Trophoblast cell (in vitro differentiated cells and primary cell): ENCODE data around the gene LRRC45.

Source experiments
- DNase-seq, 2 donors: peaks; one replicate each; pipeline ENCODE4 v3.0.0-alpha.2; 2016
- H2AFZ ChIP-seq: 2 replicates; pipeline ENCODE4 v1.6.1; 2013; ENCODE audit warnings: low read length, moderate library complexity, mild to moderate bottlenecking; ENCODE audit not compliant: insufficient read depth, poor library complexity
- H2AK5ac ChIP-seq: 2 replicates; pipeline ENCODE4 v1.6.1; 2013; ENCODE audit warnings: mild to moderate bottlenecking, low read length
- H2BK120ac ChIP-seq: 2 replicates; pipeline ENCODE4 v1.6.1; 2013; ENCODE audit warnings: low read length, mild to moderate bottlenecking, moderate library complexity; ENCODE audit not compliant: insufficient read depth, poor library complexity
- H2BK12ac ChIP-seq: 2 replicates; pipeline ENCODE4 v1.6.1; 2013; ENCODE audit warnings: mild to moderate bottlenecking, low read length, moderate library complexity
- H2BK5ac ChIP-seq: 2 replicates; pipeline ENCODE4 v1.6.1; 2013; ENCODE audit warnings: low read length, low read depth, moderate library complexity, mild to moderate bottlenecking; ENCODE audit not compliant: poor library complexity
- H3K14ac ChIP-seq: 2 replicates; pipeline ENCODE4 v1.6.1; 2013; ENCODE audit warnings: mild to moderate bottlenecking, low read length
- H3K18ac ChIP-seq: 2 replicates; pipeline ENCODE4 v1.6.1; 2013; ENCODE audit warnings: mild to moderate bottlenecking, low read length
- H3K23ac ChIP-seq: 2 replicates; pipeline ENCODE4 v1.6.1; 2013; ENCODE audit warnings: low read length
- H3K27ac ChIP-seq: 2 replicates; pipeline ENCODE4 v1.5.1; 2013; ENCODE audit warnings: low read depth, mild to moderate bottlenecking, inconsistent platforms, low read length, moderate library complexity
- H3K27me3 ChIP-seq: 2 replicates; pipeline ENCODE4 v1.6.1; 2013; ENCODE audit warnings: inconsistent platforms, mild to moderate bottlenecking, low read length, moderate library complexity; ENCODE audit not compliant: insufficient read depth
- H3K36me3 ChIP-seq, 2 experiments: 1 replicate in 1 of 2; 2 replicates in 1 of 2; pipeline ENCODE4 v1.6.1; 2013; ENCODE audit warnings: low read length in 2 of 2, mild to moderate bottlenecking in 2 of 2, moderate library complexity in 1 of 2; ENCODE audit not compliant: insufficient read depth in 2 of 2, control insufficient read depth in 1 of 2
- H3K4ac ChIP-seq: 2 replicates; pipeline ENCODE4 v1.6.1; 2013; ENCODE audit warnings: low read depth, mild to moderate bottlenecking, low read length, moderate library complexity
- H3K4me1 ChIP-seq, 2 experiments: 1 replicate in 1 of 2; 2 replicates in 1 of 2; pipeline ENCODE4 v1.6.1; 2013; ENCODE audit warnings: low read length in 2 of 2, mild to moderate bottlenecking in 2 of 2, moderate library complexity in 1 of 2; ENCODE audit not compliant: insufficient read depth in 2 of 2, control insufficient read depth in 1 of 2
- H3K4me2 ChIP-seq: 2 replicates; pipeline ENCODE4 v1.6.1; 2013; ENCODE audit warnings: inconsistent platforms, mild to moderate bottlenecking, low read length, moderate library complexity
- H3K4me3 ChIP-seq: 2 replicates; pipeline ENCODE4 v1.5.1; 2013; ENCODE audit warnings: mild to moderate bottlenecking, low read depth, low read length, inconsistent platforms
- H3K79me1 ChIP-seq: one replicate; pipeline ENCODE4 v1.6.1; 2013; ENCODE audit warnings: low read length
- H3K79me2 ChIP-seq: 2 replicates; pipeline ENCODE4 v1.6.1; 2013; ENCODE audit warnings: low read length, mild to moderate bottlenecking; ENCODE audit not compliant: control insufficient read depth, insufficient read depth, poor library complexity
- H3K9ac ChIP-seq: 2 replicates; pipeline ENCODE4 v1.6.1; 2013; ENCODE audit warnings: mild to moderate bottlenecking, low read length
- H3K9me3 ChIP-seq: 2 replicates; pipeline ENCODE4 v1.6.1; 2013; ENCODE audit warnings: low read depth, mild to moderate bottlenecking, control low read depth, inconsistent platforms, low read length; ENCODE audit not compliant: insufficient read depth
- H4K12ac ChIP-seq: 2 replicates; pipeline ENCODE4 v1.6.1; 2013; ENCODE audit warnings: low read depth, mild to moderate bottlenecking, low read length, moderate library complexity
- H4K8ac ChIP-seq: 2 replicates; pipeline ENCODE4 v1.6.1; 2013; ENCODE audit warnings: low read depth, mild to moderate bottlenecking, low read length, moderate library complexity
- H4K91ac ChIP-seq: one replicate; pipeline ENCODE4 v1.6.1; 2013; ENCODE audit warnings: low read depth, mild to moderate bottlenecking, low read length, moderate library complexity
- WGBS: extraction: QIAGEN DNeasy Blood & Tissue Kit; methylation state at CpG from one replicate; pipeline ENCODE4 v1.1.7; 2013; ENCODE audit warnings: missing lambda C conversion rate; ENCODE audit not compliant: insufficient read length, insufficient coverage; ENCODE audit errors: extremely low coverage; 5-methylcytosine and 5-hydroxymethylcytosine counted together

The LRRC45 gene

DNA sequence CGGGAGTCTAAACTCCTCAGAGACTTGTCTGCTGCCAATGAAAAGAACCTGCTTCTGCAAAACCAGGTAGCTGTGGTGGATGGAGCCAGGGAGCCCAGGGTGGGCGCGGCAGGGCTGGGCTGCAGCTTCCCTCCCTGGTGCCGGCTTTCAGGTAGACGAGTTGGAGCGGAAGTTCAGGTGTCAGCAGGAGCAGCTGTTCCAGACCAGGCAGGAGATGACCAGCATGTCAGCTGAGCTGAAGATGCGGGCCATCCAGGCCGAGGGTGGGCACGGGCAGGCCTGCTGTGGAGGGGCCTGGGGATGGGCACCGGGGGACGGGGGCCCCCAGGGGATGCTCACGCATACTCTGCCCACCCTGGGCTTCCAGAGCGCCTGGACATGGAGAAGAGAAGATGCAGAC is 5.1 kb downstream of the LRRC45 start:
- H3K9ac ChIP-seq, result no peak overlapping the region
- no peak overlapping the region for H3K4me2 ChIP-seq
- no peak overlapping the region for H2AFZ ChIP-seq
- H3K9me3 ChIP-seq, result peaks cover 7% of the 10 kb centered on the region
- H3K36me3 ChIP-seq, result peaks cover 0 to 11% of the 10 kb centered on the region in 2 experiments
- H2AK5ac ChIP-seq, result no peak overlapping the region
- no peak overlapping the region for H4K8ac ChIP-seq
- peaks cover 4% of the 10 kb centered on the region for H3K79me2 ChIP-seq
- H3K23ac ChIP-seq, result no peak overlapping the region
- no peak overlapping the region for H2BK120ac ChIP-seq
- no peak overlapping the region for H3K4me3 ChIP-seq
- no peak overlapping the region for H2BK12ac ChIP-seq
- H3K4me1 ChIP-seq, result peaks cover 10 to 16% of the 10 kb centered on the region in 2 experiments
- DNase-seq, result no peak
- peaks cover 5% of the 10 kb centered on the region for H3K79me1 ChIP-seq
- H3K4ac ChIP-seq, result no peak overlapping the region
- H2BK5ac ChIP-seq, result no peak overlapping the region
- no peak overlapping the region for H4K91ac ChIP-seq
- H3K18ac ChIP-seq, result no peak overlapping the region
- no peak overlapping the region for H3K27ac ChIP-seq
- no peak overlapping the region for H3K14ac ChIP-seq
- H3K27me3 ChIP-seq, result no peaks in the 10 kb centered on the region
- no CpG with 5 or more reads among the region's 13 CpGs for WGBS
- no peak overlapping the region for H4K12ac ChIP-seq

- Histone ChIP-seq H2BK5ac (no peak overlapping the region), H3K18ac (no peak overlapping the region), H3K27me3 (no peaks in the 10 kb centered on the region), H3K79me1 (peaks cover 5% of the 10 kb centered on the region), H3K79me2 (no peaks in the 10 kb centered on the region), H4K12ac (no peak overlapping the region), H3K9me3 (peaks cover 6% of the 10 kb centered on the region), H2BK12ac (no peak overlapping the region), H3K36me3 (peaks cover 0 to 16% of the 10 kb centered on the region in 2 experiments), H2AFZ (no peak overlapping the region), H3K14ac (no peak overlapping the region), H2BK120ac (no peak overlapping the region), H3K27ac (no peak overlapping the region), H3K4me1 (peaks cover 5 to 11% of the 10 kb centered on the region in 2 experiments), H3K23ac (no peak overlapping the region), H3K4me3 (peak overlapping the region; percentile 35), H2AK5ac (no peak overlapping the region), H3K4me2 (no peak overlapping the region), H4K91ac (no peak overlapping the region), H4K8ac (no peak overlapping the region), H3K9ac (no peak overlapping the region), H3K4ac (no peak overlapping the region)
- no CpG with 5 or more reads among the region's 9 CpGs for WGBS
- DNase-seq, result no peak
Observed at GRCh38 chr17:82028966-82029365, 5.9 kb downstream of the LRRC45 start.

DNA sequence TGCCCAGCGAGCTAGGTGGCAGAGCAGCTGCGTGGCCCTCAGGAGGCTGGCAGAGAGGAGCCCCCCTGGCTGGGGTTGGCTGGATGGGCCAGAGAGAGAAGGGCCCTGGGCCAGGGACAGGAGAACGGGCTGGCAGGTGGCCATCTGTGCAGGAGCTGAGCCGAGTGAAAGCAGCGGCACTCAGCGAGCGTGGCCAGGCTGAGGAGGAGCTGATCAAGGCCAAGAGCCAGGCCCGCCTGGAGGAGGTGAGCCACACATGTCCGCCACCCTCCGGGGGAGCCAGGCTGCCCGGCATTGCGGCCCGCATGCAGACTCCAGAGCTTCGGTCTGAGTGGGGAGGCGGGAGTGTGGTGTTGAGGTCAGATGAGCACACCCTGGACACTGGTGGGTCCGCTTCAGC is 6.3 kb downstream of the LRRC45 start:
- Histone ChIP-seq H3K23ac (no peak overlapping the region), H2BK120ac (no peak overlapping the region), H3K9me3 (peaks cover 5% of the 10 kb centered on the region), H3K79me2 (no peaks in the 10 kb centered on the region), H3K27ac (no peak overlapping the region), H3K4me3 (no peak overlapping the region), H4K8ac (no peak overlapping the region), H3K9ac (no peak overlapping the region), H3K79me1 (peaks cover 5% of the 10 kb centered on the region), H4K12ac (no peak overlapping the region), H2AK5ac (no peak overlapping the region), H2BK5ac (no peak overlapping the region), H3K36me3 (peaks cover 0 to 16% of the 10 kb centered on the region in 2 experiments), H3K4me2 (no peak overlapping the region), H3K27me3 (no peaks in the 10 kb centered on the region), H3K4me1 (peaks cover under 1 to 8% of the 10 kb centered on the region in 2 experiments), H2AFZ (no peak overlapping the region), H4K91ac (no peak overlapping the region), H2BK12ac (no peak overlapping the region), H3K4ac (no peak overlapping the region), H3K14ac (no peak overlapping the region), H3K18ac (no peak overlapping the region)
- no peak for DNase-seq
- WGBS, result no CpG with 5 or more reads among the region's 16 CpGs

GRCh38 chr17:82029990-82030469 is 6.9 kb downstream of the LRRC45 start:
- Histone ChIP-seq H3K18ac (no peak overlapping the region), H4K12ac (no peak overlapping the region), H3K27ac (no peak overlapping the region), H3K4me3 (no peak overlapping the region), H2AK5ac (no peak overlapping the region), H2BK120ac (no peak overlapping the region), H3K4me2 (peak overlapping the region; percentile 89), H3K4me1 (peaks cover 0 to 6% of the 10 kb centered on the region in 2 experiments), H3K9me3 (peaks cover 5% of the 10 kb centered on the region), H2BK5ac (no peak overlapping the region), H3K36me3 (peaks cover 0 to 16% of the 10 kb centered on the region in 2 experiments), H3K14ac (no peak overlapping the region), H4K8ac (no peak overlapping the region), H3K4ac (no peak overlapping the region), H3K27me3 (no peaks in the 10 kb centered on the region), H3K79me1 (peaks cover 5% of the 10 kb centered on the region), H2BK12ac (no peak overlapping the region), H4K91ac (no peak overlapping the region), H3K79me2 (no peaks in the 10 kb centered on the region), H3K23ac (no peak overlapping the region), H3K9ac (no peak overlapping the region), H2AFZ (no peak overlapping the region)
- no peak for DNase-seq
- WGBS, result no CpG with 5 or more reads among the region's 31 CpGs
